Measurements from ENCODE around the gene CDC42BPB.

CDC42BPB gene

GRCh38 chr14:103016594-103016993 lies 40.8 kb downstream of the CDC42BPB start:
- no peak for DNase-seq

DNA sequence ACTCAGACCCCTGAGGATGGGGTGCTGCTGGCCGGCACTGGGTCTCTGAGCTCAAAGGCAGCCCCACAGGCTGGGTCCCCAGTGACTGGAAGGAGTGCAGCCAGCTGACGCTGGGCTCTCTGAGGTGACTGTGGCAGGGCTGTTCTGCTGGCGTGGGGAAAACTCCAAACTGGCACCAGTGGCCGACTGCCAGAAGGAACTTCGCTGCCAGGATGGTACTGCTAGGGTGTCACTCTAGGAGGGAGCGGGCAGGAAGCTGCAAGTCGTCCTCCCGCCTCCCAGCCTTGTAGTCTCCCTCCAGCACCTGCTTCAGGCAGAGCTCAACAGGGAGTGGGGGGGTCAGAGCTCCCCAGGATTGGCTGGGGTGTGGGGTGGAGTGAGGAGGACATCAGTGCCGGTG lies 41.3 kb downstream of the CDC42BPB start:
- DNase-seq, result no peak

GRCh38 chr14:103015426-103015825 lies 41.9 kb downstream of the CDC42BPB start:
- DNase-seq, result no peak

- no peak for DNase-seq
These were observed 42.7 kb downstream of the CDC42BPB start for GRCh38 chr14:103014466-103015228.

DNA sequence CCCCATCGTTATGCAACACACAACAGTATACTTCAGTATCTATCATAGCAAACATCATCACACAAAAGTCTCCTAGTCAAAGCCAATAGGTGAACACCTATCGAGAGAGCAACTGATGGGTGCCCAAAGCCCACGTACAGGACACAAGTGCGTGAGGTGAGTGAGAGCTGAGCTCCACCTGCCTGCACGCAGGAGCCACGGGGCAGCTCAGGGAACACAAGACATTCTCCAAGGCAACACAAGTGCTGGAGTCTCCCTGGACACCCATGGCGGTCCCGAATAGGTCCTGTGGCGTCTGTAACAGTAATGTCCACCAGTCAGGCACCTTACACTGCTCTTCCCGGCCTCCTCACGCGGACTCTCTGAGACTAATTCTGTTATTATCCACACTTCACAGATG lies 44.3 kb downstream of the CDC42BPB start:
- no peak for DNase-seq

DNA sequence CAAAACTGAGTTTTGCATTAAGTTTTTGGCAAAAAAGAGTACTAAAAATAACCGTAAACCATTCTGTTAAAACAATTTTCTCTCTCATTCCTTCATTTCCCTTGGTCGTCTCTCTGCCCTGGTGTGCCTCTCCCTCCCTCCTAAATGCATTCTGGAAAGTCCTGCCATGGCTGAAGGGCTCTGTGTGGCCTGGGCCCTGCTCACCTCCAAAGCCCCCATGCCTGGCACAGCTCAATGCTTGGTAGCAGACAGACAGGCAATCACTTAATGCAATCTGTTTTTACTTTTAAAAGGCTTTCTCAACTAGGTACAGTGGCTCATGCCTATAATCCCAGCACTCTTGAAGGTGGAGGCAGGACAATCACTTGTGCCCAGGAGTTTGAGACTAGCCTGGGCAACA lies 47.8 kb downstream of the CDC42BPB start:
- DNase-seq, result no peak

DNA sequence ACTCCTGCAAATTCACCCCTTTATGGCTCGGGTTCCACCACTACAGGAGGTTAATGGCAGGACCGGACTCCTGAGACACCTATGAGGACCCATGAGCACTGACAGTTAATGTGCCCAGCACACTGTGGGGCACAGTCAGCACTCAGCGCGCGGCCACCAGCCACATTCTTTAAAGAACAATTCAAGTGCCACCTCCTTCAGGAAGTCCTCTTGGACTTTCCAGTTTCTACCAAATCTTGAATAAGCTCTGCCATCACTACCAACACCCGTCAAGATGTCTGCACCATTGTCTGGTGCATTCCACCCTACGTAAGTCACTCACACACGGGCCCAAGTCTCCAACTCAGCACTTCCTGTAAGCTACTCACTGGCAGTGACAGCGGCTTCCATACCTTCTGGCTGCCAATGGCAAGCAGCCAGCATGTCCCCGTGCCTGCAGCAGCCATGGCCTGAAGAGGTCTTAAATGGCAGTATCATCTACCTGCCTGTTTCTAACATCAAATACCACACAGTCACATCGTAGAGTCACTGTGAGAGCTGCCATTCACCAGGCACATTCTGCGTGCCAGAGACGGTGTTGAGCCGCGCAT lies 48.5 kb downstream of the CDC42BPB start:
- DNase-seq, result no peak

DNA sequence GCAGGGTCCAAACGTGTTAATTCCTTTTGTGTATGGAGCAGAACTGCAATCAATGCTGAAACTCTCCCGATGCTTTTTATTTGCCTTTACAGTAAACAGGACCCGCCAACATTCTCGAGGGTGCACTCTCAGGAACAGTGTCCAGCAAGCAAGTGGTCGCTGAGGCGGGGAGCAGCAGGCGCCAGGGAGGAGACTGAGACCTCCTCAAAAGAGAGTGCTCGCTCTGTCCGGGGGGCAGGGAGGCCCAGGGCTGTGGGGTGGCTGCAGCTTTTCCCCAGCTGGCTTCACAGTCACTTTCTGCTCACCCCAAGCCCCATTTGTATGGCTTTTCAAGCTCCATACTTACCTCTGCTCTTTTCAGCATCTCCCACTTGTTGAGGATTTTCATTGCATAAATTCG lies 49.2 kb downstream of the CDC42BPB start:
- DNase-seq, result no peak

DNA sequence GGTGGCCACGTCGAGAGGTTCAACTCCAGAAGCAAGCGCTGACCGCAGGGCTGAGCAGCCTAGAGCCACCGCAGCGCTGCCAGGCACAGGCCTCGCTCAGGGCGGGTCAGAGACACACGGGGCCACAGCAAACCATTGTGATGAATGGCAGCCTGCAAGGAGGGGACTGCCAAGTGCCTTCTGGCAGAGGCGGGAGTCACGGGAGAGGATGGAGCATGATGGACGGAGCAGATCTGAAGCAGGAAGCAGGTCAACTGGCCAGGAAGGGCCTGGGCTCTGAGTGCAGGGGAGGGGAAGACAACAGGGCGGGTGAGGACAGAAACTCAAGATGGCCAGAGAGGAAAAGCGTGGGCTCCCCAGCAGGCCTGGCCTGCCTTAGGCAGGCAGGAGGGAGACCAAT lies 49.8 kb downstream of the CDC42BPB start:
- DNase-seq, result no peak

- no peak for DNase-seq
These were observed 50.3 kb downstream of the CDC42BPB start for GRCh38 chr14:103006991-103007520.

- no peak for DNase-seq
These were observed 51.2 kb downstream of the CDC42BPB start for GRCh38 chr14:103006106-103006505.

- DNase-seq, result no peak
These were observed 53.5 kb downstream of the CDC42BPB start for GRCh38 chr14:103003850-103004249.

- DNase-seq, result no peak
These were observed 54.1 kb downstream of the CDC42BPB start for GRCh38 chr14:103003351-103003615.

DNA sequence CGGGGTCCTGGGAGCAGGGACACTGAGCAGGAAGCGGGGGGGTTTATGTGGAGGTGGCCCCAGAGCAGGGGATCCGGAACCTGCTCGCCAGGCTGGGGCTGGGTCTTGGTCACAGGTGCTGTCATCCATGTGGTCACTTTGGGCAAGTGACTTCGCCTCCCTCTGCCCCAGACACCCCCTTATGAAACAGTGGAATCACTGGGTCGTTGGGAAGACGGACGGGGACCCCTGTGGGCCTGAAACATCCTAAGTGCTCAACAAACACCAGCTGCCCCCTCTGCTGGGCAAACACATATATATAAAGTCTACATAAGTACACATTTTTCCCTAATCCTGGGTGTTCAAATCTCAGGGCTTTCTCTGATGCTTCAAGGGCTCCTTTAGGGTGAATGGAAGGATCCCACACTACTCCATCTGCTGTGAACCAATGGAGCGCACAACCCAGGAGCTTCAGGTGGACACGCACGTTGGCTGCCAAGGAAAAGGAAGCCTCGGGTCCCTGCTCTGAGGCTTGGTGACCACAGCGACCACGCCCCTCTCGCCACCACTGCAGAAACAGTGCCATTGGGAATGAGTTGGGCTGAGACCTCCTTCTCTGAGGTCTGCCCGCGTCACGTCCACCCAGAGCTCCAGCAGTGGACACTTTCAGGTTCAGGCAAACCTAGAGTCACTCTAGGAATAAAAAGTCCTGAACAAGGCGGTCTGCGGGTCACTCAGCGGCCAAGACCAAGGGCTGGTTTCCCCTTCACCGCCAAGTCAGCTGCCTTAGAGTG lies 54.6 kb downstream of the CDC42BPB start:
- DNase-seq, result no peak

DNA sequence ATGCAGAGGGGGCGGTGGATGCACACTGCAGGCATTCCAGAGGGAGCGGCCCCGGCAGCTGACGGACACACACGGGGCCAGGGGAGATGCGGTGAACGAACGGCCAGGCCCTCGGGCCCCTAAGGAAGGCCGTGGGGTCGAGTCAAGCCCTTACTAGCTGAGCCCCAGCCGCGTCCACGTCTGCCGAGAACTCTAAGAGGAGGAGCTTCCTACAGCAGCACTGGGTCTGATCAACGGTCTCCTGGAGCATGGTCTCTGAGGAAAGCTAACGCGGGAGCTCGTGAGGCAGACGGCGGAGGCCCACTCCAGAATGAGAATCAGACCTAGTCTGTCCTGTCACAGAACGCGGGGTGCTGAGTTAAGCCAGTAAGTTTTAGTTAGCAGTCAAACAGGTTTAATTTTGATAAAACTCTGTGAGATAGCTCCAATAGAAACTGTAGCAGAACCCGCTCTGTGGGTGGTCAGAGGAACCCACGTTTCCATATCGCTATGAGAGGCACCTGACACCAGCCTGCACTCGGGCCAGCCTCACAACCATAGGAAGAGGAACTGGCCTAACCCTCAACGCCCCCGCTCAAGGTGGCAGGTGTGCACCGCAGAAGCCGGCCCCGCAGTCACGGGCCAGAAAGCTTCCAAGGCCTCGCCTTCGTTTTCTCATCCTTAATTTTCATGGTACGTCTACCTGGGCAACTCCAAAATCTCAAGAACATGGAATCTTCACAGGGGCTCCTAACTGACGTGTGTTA lies 55.5 kb downstream of the CDC42BPB start:
- DNase-seq, result no peak

GRCh38 chr14:103001226-103001625 lies 56.1 kb downstream of the CDC42BPB start:
- no peak for DNase-seq

DNA sequence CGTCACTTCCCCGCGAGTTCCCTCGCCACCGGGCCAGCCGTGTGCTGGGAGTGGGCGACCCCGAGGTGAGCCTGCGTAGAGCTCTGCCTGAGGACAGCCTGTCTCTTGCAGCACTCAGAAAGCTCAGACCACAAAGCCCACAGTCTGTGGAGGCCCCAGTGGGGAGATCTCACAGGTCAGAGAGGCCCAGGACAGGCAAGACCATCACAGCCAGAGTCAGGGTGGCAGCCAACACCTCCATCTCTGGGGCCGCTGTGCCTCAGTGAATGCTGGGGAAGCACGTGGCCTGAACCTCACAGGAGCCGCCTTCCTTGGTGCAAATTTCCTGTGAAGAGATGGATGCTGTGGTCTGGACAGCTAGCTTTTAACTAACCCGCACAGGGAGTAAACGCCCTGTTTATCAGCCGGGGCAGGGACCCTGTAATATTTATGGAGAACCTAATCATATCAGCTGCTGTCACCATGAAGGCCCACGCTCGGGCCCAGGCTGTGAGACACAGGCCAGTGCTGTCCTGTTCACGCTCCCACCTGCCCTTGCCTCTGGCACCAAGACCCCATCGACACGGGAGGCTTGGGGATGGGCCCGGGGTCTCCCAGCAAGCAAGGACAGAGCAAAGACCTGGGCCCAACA lies 56.9 kb downstream of the CDC42BPB start:
- DNase-seq, result no peak

DNA sequence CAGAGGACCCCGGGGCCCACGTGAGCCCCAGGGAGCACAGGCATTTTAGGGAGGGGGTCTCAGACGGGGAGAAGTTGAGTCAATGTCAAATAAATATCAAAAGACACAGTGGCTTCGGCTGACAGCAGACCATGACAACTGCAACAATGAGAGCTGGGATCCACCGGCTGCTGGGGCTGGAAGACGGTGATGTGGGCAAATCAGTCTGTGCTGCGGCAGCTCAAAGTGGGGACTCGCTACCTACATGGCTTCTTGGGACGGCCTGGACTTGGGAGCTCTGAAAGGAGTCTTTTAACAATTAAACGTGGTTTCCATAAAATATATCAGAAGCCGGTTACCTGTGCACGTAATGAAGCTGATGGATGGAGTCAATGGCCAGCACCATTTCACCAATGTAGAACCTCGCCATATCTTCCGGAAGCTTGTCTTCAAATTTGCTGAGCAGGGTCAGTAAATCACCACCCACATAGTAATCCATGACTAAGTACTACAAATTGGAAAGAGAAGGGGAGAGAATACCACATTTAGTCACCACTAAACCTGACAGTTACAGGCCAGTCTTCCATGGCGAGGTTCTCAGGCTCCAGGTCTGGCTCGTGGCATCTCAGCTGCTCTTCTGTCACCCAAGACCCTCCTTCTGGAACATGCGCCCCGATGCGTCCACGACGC lies 58.0 kb downstream of the CDC42BPB start:
- no peak for DNase-seq

DNA sequence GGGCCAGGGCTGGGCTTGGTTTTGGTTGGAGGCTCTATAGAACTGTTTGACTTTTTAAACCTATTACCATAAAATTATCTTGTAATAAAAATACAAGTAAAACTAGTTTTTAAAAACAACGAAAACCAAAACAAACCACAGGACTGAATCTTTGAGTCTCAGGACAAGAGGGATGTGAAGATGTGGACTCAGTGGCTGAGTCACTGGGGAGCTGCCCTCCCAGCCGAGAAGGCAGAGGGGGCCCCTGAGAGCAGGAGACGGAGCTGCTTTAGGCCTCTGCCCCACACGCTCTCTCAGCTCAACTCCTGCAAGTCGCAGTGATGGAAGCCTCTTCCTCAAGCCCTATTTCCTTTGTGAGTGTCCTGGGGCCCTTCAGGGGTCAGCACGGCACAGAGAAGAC lies 59.0 kb downstream of the CDC42BPB start:
- no peak for DNase-seq

DNA sequence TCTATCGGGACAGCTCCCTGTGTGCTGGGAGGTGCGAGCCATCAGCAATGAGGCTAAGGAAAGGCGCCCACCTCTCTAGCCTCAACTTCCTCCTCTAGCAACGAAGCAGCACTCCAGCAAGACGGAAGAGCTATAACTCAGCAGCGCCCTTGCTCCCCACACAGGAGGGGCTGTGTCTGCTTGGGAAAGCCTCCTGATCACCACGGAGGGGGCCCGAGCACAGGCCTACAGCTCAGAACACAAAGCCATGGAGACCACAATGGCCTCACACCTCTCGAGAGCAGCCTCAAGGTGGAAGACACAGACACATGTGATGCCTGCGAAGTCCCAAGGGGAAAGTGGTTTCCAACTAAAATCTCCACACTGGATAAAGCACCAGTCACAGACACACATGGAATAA lies 60.4 kb downstream of the CDC42BPB start:
- DNase-seq, result no peak

- DNase-seq, result no peak
These were observed 62.7 kb downstream of the CDC42BPB start for GRCh38 chr14:102994689-102995088.

GRCh38 chr14:102993523-102993922 lies 63.8 kb downstream of the CDC42BPB start:
- DNase-seq, result no peak
